Panc1 (cell line): ENCODE data around the gene LPP.

Source experiments
- POLR2AphosphoS5 ChIP-seq: IDR thresholded peaks from 2 replicates; pipeline ENCODE4 v1.6.1; 2012; ENCODE audit warnings: mild to moderate bottlenecking, low read depth, low read length, moderate library complexity
- SIN3A ChIP-seq: IDR thresholded peaks from 2 replicates; pipeline ENCODE4 v1.6.1; 2012; ENCODE audit warnings: low read depth, mild to moderate bottlenecking, low read length, moderate library complexity, borderline replicate concordance; ENCODE audit not compliant: insufficient read depth
- TF ChIP-seq, protein P1 (sequence below): fragments of 450-650 bp; IDR thresholded peaks from 2 replicates; pipeline ENCODE4 v1.5.1; 2017; ENCODE audit warnings: mild to moderate bottlenecking
- TF ChIP-seq, protein P2 (sequence below), 2 experiments: IDR thresholded peaks; 2 replicates each; pipeline ENCODE4 v1.6.1; 2011 to 2012; ENCODE audit warnings: low read depth in 2 of 2, control low read depth in 1 of 2, low read length in 1 of 2, mild to moderate bottlenecking in 1 of 2, moderate library complexity in 1 of 2; ENCODE audit not compliant: insufficient read depth in 1 of 2

DNA sequence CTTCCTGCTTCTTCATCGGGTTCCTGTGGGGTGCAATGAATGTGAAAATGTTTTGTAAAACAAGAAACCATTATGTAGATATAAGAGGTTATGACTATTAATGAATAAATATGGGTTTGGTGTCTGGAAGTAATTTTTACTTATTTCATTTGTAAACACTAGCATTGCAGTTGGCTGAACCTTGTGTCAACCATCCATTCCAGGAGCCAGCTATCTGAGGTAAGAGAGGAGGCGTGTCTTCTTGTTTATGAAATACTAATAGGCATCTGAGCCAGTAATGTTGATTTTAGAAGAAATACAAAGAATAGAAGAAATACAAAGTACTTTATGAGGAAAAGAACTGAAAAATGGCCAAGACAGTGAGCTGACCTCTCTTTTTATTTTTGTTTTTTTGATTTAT lies 187.5 kb downstream of the LPP start:
- TF ChIP-seq, protein P1, sequence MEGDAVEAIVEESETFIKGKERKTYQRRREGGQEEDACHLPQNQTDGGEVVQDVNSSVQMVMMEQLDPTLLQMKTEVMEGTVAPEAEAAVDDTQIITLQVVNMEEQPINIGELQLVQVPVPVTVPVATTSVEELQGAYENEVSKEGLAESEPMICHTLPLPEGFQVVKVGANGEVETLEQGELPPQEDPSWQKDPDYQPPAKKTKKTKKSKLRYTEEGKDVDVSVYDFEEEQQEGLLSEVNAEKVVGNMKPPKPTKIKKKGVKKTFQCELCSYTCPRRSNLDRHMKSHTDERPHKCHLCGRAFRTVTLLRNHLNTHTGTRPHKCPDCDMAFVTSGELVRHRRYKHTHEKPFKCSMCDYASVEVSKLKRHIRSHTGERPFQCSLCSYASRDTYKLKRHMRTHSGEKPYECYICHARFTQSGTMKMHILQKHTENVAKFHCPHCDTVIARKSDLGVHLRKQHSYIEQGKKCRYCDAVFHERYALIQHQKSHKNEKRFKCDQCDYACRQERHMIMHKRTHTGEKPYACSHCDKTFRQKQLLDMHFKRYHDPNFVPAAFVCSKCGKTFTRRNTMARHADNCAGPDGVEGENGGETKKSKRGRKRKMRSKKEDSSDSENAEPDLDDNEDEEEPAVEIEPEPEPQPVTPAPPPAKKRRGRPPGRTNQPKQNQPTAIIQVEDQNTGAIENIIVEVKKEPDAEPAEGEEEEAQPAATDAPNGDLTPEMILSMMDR = no peak
- TF ChIP-seq, protein P2, sequence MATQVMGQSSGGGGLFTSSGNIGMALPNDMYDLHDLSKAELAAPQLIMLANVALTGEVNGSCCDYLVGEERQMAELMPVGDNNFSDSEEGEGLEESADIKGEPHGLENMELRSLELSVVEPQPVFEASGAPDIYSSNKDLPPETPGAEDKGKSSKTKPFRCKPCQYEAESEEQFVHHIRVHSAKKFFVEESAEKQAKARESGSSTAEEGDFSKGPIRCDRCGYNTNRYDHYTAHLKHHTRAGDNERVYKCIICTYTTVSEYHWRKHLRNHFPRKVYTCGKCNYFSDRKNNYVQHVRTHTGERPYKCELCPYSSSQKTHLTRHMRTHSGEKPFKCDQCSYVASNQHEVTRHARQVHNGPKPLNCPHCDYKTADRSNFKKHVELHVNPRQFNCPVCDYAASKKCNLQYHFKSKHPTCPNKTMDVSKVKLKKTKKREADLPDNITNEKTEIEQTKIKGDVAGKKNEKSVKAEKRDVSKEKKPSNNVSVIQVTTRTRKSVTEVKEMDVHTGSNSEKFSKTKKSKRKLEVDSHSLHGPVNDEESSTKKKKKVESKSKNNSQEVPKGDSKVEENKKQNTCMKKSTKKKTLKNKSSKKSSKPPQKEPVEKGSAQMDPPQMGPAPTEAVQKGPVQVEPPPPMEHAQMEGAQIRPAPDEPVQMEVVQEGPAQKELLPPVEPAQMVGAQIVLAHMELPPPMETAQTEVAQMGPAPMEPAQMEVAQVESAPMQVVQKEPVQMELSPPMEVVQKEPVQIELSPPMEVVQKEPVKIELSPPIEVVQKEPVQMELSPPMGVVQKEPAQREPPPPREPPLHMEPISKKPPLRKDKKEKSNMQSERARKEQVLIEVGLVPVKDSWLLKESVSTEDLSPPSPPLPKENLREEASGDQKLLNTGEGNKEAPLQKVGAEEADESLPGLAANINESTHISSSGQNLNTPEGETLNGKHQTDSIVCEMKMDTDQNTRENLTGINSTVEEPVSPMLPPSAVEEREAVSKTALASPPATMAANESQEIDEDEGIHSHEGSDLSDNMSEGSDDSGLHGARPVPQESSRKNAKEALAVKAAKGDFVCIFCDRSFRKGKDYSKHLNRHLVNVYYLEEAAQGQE (IDR thresholded peaks at IDR 0.05; ENCODE audit: insufficient read depth in 1 of 2, low read depth in 2 of 2, low read length in 1 of 2) = no peak
- TF ChIP-seq POLR2AphosphoS5 (no peak), SIN3A (no peak)
